IMR-90 (cell line): ENCODE measurements around the gene MCM3AP. TPM values are rescaled to one million over a fixed set of nuclear protein-coding genes. Genes with fewer than 3 reads are reported as not detected.

ENCODE experiments used
- ATAC-seq: fragments of 200-7000 bp; cut with Tn5 transposase; 2 replicates; pipeline ENCODE4 v1.9.1; 2020; ENCODE audit warnings: low read depth, mild to moderate bottlenecking, moderate library complexity
- BruUV-seq: library from RNA; stranded (reverse); fragments of 400-500 nt; replicated peaks from 2 replicates; lab custom pipeline; 2021; lab: Mats Ljungman, UMichigan
- CTCF ChIA-PET: fragments of 300-600 bp; formaldehyde crosslinking; extraction: SDS; loops from one replicate; lab custom pipeline; 2021; ENCODE audit warnings: antibody characterized with exemption; lab: Yijun Ruan, JAX
- POLR2A ChIA-PET: fragments of 300-600 bp; sonication (Branson Sonifier 250); formaldehyde crosslinking; loops from one replicate; lab custom pipeline; 2022; ENCODE audit warnings: antibody characterized with exemption; ENCODE audit not compliant: unreplicated experiment; lab: Charles Lee
- DNase-seq: peaks from one replicate; pipeline ENCODE4 v3.0.0; 2013
- H2AFZ ChIP-seq: replicated peaks from 2 replicates; pipeline ENCODE3; 2013; ENCODE audit warnings: low read length, mild to moderate bottlenecking; ENCODE audit not compliant: poor library complexity
- H2AK5ac ChIP-seq: 2 replicates; pipeline ENCODE4 v1.6.1; 2013; ENCODE audit warnings: low read depth, low read length, inconsistent platforms
- H2AK9ac ChIP-seq: replicated peaks from 2 replicates; pipeline ENCODE3; 2013; ENCODE audit warnings: mild to moderate bottlenecking, low read depth, low read length, moderate library complexity; ENCODE audit not compliant: poor library complexity
- H2BK120ac ChIP-seq: 2 replicates; pipeline ENCODE4 v1.6.1; 2013; ENCODE audit warnings: low read depth, low read length, inconsistent platforms
- H2BK15ac ChIP-seq: 3 replicates; pipeline ENCODE4 v1.6.1; 2013; ENCODE audit warnings: low read depth, low read length, inconsistent platforms
- H2BK20ac ChIP-seq: 2 replicates; pipeline ENCODE4 v1.6.1; 2013; ENCODE audit warnings: low read depth, mild to moderate bottlenecking, inconsistent platforms, low read length, moderate library complexity
- H2BK5ac ChIP-seq: 2 replicates; pipeline ENCODE4 v1.6.1; 2013; ENCODE audit warnings: mild to moderate bottlenecking, low read depth, low read length, inconsistent platforms; ENCODE audit not compliant: poor library complexity, severe bottlenecking
- H3K14ac ChIP-seq: replicated peaks from 2 replicates; pipeline ENCODE4 v1.6.1; 2013; ENCODE audit warnings: low read depth, low read length, inconsistent platforms
- H3K18ac ChIP-seq: 2 replicates; pipeline ENCODE4 v1.6.1; 2013; ENCODE audit warnings: low read depth, low read length, control low read depth
- H3K23ac ChIP-seq: 2 replicates; pipeline ENCODE4 v1.6.1; 2013; ENCODE audit warnings: low read depth, low read length, inconsistent platforms
- H3K27ac ChIP-seq: 2 replicates; pipeline ENCODE4 v1.5.1; 2013; ENCODE audit warnings: mild to moderate bottlenecking, control low read depth, low read length; ENCODE audit not compliant: insufficient read depth
- H3K27me3 ChIP-seq: 2 replicates; pipeline ENCODE4 v1.6.1; 2013; ENCODE audit warnings: low read length; ENCODE audit not compliant: control insufficient read depth, insufficient read depth
- H3K36me3 ChIP-seq: 2 replicates; pipeline ENCODE4 v1.6.1; 2013; ENCODE audit warnings: low read length, mixed read lengths; ENCODE audit not compliant: control insufficient read depth, insufficient read depth
- H3K4ac ChIP-seq: 2 replicates; pipeline ENCODE4 v1.6.1; 2013; ENCODE audit warnings: low read depth, low read length, inconsistent platforms
- H3K4me1 ChIP-seq: 2 replicates; pipeline ENCODE4 v1.6.1; 2013; ENCODE audit warnings: low read length, mixed read lengths; ENCODE audit not compliant: control insufficient read depth, insufficient read depth
- H3K4me2 ChIP-seq: 2 replicates; pipeline ENCODE4 v1.6.1; 2013; ENCODE audit warnings: low read depth, mild to moderate bottlenecking, control low read depth, low read length, moderate library complexity
- H3K4me3 ChIP-seq: 2 replicates; pipeline ENCODE4 v1.5.1; 2013; ENCODE audit warnings: low read depth, mild to moderate bottlenecking, control low read depth, low read length, moderate library complexity; ENCODE audit not compliant: insufficient read depth
- H3K56ac ChIP-seq: 2 replicates; pipeline ENCODE4 v1.6.1; 2013; ENCODE audit warnings: low read length, inconsistent platforms; ENCODE audit not compliant: insufficient read depth; ENCODE audit errors: extremely low read depth
- H3K79me1 ChIP-seq, 2 experiments: 2 replicates each; pipeline ENCODE4 v1.6.1; 2013; ENCODE audit warnings: low read length in 2 of 2, inconsistent platforms in 1 of 2, low read depth in 1 of 2
- H3K9ac ChIP-seq: 2 replicates; pipeline ENCODE4 v1.6.1; 2013; ENCODE audit warnings: low read depth, low read length, control low read depth
- H3K9me1 ChIP-seq: 2 replicates; pipeline ENCODE4 v1.6.1; 2013; ENCODE audit warnings: low read length, inconsistent platforms; ENCODE audit not compliant: insufficient read depth
- H3K9me3 ChIP-seq: 2 replicates; pipeline ENCODE4 v1.6.1; 2013; ENCODE audit warnings: low read length; ENCODE audit not compliant: control insufficient read depth, insufficient read depth
- H4K20me1 ChIP-seq: 2 replicates; pipeline ENCODE4 v1.6.1; 2013; ENCODE audit warnings: low read length, inconsistent platforms; ENCODE audit not compliant: insufficient read depth
- H4K5ac ChIP-seq: 2 replicates; pipeline ENCODE4 v1.6.1; 2013; ENCODE audit warnings: mild to moderate bottlenecking, low read depth, low read length, control low read depth
- H4K8ac ChIP-seq, 2 experiments: 2 replicates each; pipeline ENCODE4 v1.6.1; 2013; ENCODE audit warnings: low read depth in 2 of 2, low read length in 2 of 2, control low read depth in 1 of 2, inconsistent platforms in 1 of 2
- H4K91ac ChIP-seq: 2 replicates; pipeline ENCODE4 v1.6.1; 2013; ENCODE audit warnings: low read depth, low read length, inconsistent platforms; ENCODE audit not compliant: insufficient read depth
- BHLHE40 ChIP-seq: fragments of 150-350 bp; IDR thresholded peaks from 2 replicates; pipeline ENCODE4 v1.6.1; 2016; ENCODE audit warnings: mild to moderate bottlenecking, low read depth, low read length
- CHD1 ChIP-seq: IDR thresholded peaks from 2 replicates; pipeline ENCODE4 v1.6.1; 2012; ENCODE audit warnings: low read depth, low read length, improper control_type of control experiment
- MAFK ChIP-seq: IDR thresholded peaks from 2 replicates; pipeline ENCODE4 v1.6.1; 2012; ENCODE audit warnings: low read depth, low read length, improper control_type of control experiment
- MAZ ChIP-seq: IDR thresholded peaks from 2 replicates; pipeline ENCODE4 v1.6.1; 2012; ENCODE audit warnings: low read depth, mild to moderate bottlenecking, low read length, improper control_type of control experiment, moderate library complexity, borderline replicate concordance
- NFE2L2 ChIP-seq: fragments of 150-350 bp; IDR thresholded peaks from 2 replicates; pipeline ENCODE4 v1.6.1; 2016; ENCODE audit warnings: low read depth, mild to moderate bottlenecking, low read length
- POLR2A ChIP-seq: IDR thresholded peaks from 2 replicates; pipeline ENCODE4 v1.6.1; 2012; ENCODE audit warnings: mild to moderate bottlenecking, low read depth, low read length
- RAD21 ChIP-seq: IDR thresholded peaks from 2 replicates; pipeline ENCODE4 v1.6.1; 2012; ENCODE audit warnings: low read length, improper control_type of control experiment
- RFX5 ChIP-seq: IDR thresholded peaks from 2 replicates; pipeline ENCODE4 v1.8.0; 2012; ENCODE audit warnings: low read depth, mild to moderate bottlenecking, low read length, moderate library complexity
- SMC3 ChIP-seq: fragments of 150-350 bp; IDR thresholded peaks from 2 replicates; pipeline ENCODE4 v1.6.1; 2016; ENCODE audit warnings: low read depth, mild to moderate bottlenecking, antibody characterized with exemption, low read length, moderate library complexity
- WGBS, 2 experiments: methylation state at CpG; one replicate each; pipeline versions ENCODE4 v1.1.5 to v1.1.7; 2013; ENCODE audit warnings: missing lambda C conversion rate in 2 of 2; ENCODE audit not compliant: insufficient read length in 1 of 2; ENCODE audit errors: extremely low coverage in 2 of 2; 5-methylcytosine and 5-hydroxymethylcytosine counted together
- dilution Hi-C: fragments of 300-500 bp; cut with HindIII; formaldehyde crosslinking; loops from one replicate; pipeline ENCODE4 v1.14.3; 2018; ENCODE audit warnings: low sequenced_read_pairs; ENCODE audit not compliant: unreplicated experiment
- in situ Hi-C: fragments of 300-500 bp; cut with MboI; formaldehyde crosslinking; loops from 3 replicates; pipeline ENCODE4 v1.14.3; 2019; ENCODE audit warnings: low sequenced_read_pairs, inconsistent platforms, mixed read lengths
- intact Hi-C: fragments of 100-400 bp; cut with micrococcal nuclease; formaldehyde crosslinking; loops from 2 replicates; pipeline ENCODE4 v1.10.0; 2022
- polyA plus RNA-seq, 3 experiments: library from polyadenylated mRNA; depleted of rRNA; stranded (reverse); fragments of >200 nt; gene quantifications; 2 replicates each; pipeline ENCODE4 v1.2.3, GENCODE V29; 2012; ENCODE audit warnings: low replicate concordance in 1 of 3
- total RNA-seq: library from RNA; depleted of rRNA; stranded (reverse); fragments of >200 nt; gene quantifications from 2 replicates; pipeline ENCODE4 v1.2.3, GENCODE V29; 2012
- TF ChIP-seq, protein P1 (sequence below): fragments of 150-350 bp; IDR thresholded peaks from 2 replicates; pipeline ENCODE4 v1.6.1; 2016; ENCODE audit warnings: low read depth, mild to moderate bottlenecking, low read length, moderate library complexity, borderline replicate concordance
- TF ChIP-seq, protein P2 (sequence below): fragments of 150-350 bp; IDR thresholded peaks from 2 replicates; pipeline ENCODE4 v1.6.1; 2017; ENCODE audit warnings: mild to moderate bottlenecking, antibody characterized with exemption, low read length, low read depth

Gene MCM3AP
- total and polyA plus RNA-seq, 2 of the 4 experiments (the other 2 are of a cell fraction), result 46.5 to 63.1 TPM

DNA sequence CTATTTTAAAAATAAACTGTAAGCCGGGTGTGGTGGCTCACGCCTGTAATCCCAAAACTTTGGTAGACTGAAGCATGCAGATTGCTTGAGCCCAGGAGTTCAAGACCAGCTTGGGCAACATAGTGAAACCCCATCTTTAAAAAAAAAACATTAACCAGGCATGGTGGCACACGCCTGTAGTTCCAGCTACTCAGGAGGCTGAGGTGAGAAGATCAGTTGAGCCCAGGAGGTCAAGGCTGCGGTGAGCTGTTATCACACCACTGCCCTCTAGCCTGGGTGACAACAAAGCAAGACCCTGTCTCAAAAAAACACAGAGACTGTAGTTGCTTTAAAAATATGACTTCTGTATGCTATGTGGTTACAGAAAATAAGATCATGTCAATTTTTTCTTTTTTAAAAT, 32.6 kb downstream of the MCM3AP start:
- Histone ChIP-seq H3K9me1 (no peaks in the 10 kb centered on the region), H4K5ac (no peak overlapping the region), H4K91ac (no peak overlapping the region), H3K18ac (no peak overlapping the region), H3K27ac (no peak overlapping the region), H2BK20ac (no peak overlapping the region), H3K14ac (no peak overlapping the region), H3K4me2 (no peak overlapping the region), H3K9me3 (no peaks in the 10 kb centered on the region), H3K79me1 (peaks cover 8 to 37% of the 10 kb centered on the region in 2 experiments), H2AFZ (no peak overlapping the region), H2BK15ac (no peak overlapping the region), H3K56ac (no peak overlapping the region), H3K36me3 (peaks cover 77% of the 10 kb centered on the region), H3K4me3 (no peak overlapping the region), H4K8ac (no peak overlapping the region), H3K4me1 (no peaks in the 10 kb centered on the region), H3K27me3 (no peaks in the 10 kb centered on the region), H3K4ac (no peak overlapping the region), H4K20me1 (no peaks in the 10 kb centered on the region; the same call in none of the 2 replicates), H3K9ac (no peak overlapping the region), H2BK5ac (no peak overlapping the region), H2AK9ac (no peak overlapping the region), H2AK5ac (no peak overlapping the region), H3K23ac (no peak overlapping the region), H2BK120ac (no peak overlapping the region)
- intact Hi-C loops (no loop called here), in situ Hi-C loops (no loop called here), dilution Hi-C loops (no loop called here)
- no peak for TF ChIP-seq MAFK
- TF ChIP-seq, protein P1, sequence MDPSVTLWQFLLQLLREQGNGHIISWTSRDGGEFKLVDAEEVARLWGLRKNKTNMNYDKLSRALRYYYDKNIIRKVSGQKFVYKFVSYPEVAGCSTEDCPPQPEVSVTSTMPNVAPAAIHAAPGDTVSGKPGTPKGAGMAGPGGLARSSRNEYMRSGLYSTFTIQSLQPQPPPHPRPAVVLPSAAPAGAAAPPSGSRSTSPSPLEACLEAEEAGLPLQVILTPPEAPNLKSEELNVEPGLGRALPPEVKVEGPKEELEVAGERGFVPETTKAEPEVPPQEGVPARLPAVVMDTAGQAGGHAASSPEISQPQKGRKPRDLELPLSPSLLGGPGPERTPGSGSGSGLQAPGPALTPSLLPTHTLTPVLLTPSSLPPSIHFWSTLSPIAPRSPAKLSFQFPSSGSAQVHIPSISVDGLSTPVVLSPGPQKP, result no peak
- TF ChIP-seq, protein P2, sequence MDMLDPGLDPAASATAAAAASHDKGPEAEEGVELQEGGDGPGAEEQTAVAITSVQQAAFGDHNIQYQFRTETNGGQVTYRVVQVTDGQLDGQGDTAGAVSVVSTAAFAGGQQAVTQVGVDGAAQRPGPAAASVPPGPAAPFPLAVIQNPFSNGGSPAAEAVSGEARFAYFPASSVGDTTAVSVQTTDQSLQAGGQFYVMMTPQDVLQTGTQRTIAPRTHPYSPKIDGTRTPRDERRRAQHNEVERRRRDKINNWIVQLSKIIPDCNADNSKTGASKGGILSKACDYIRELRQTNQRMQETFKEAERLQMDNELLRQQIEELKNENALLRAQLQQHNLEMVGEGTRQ, result no peak
- TF ChIP-seq CHD1, result no peak
- no peak for TF ChIP-seq MAZ
- TF ChIP-seq RAD21, result no peak
- no peak for TF ChIP-seq POLR2A
- no peak for TF ChIP-seq NFE2L2
- no peak for TF ChIP-seq BHLHE40
- no peak for TF ChIP-seq RFX5
- TF ChIP-seq SMC3, result no peak
- no CpG with 5 or more reads among the region's 4 CpGs for WGBS, 2 experiments
- CTCF ChIA-PET, result interaction anchor here (0.9 kb wide), 1 partner anchor 24 kb away, joined by 4 read pairs; the partner anchor contains the start of gene LSS
- POLR2A ChIA-PET, result no interaction called here
- ATAC-seq (no peak), DNase-seq (no peak)
- BruUV-seq, result no TSS peak
